IPS-NIHi7 (cell line): ENCODE data around the gene RPL29.

Source experiments
- DNase-seq: peaks from one replicate; pipeline ENCODE4 v3.0.0; 2012; ENCODE audit warnings: mixed read lengths; ENCODE audit errors: extremely low spot score

RPL29 gene

GRCh38 chr3:51947215-51947900 lies 48.3 kb downstream of the RPL29 start:
- no peak for DNase-seq

GRCh38 chr3:51946796-51947195 lies 48.9 kb downstream of the RPL29 start:
- no peak for DNase-seq

- DNase-seq = no peak
These were observed 49.6 kb downstream of the RPL29 start for GRCh38 chr3:51945926-51946705.

GRCh38 chr3:51945031-51945840 lies 50.5 kb downstream of the RPL29 start:
- DNase-seq = no peak

GRCh38 chr3:51944451-51945021 lies 51.2 kb downstream of the RPL29 start:
- DNase-seq = no peak
